GM19372 (cell line): ENCODE data around the gene QARS1.

Experiments
- ATAC-seq: cut with Tn5 transposase; IDR thresholded peaks from one replicate; pipeline ENCODE4 v1.9.1; 2021; ENCODE audit warnings: mild to moderate bottlenecking, low read depth, moderate library complexity; ENCODE audit not compliant: unreplicated experiment

Gene QARS1

GRCh38 chr3:49121132-49121736 is 16.7 kb upstream of the QARS1 start:
- ATAC-seq, result no peak

DNA sequence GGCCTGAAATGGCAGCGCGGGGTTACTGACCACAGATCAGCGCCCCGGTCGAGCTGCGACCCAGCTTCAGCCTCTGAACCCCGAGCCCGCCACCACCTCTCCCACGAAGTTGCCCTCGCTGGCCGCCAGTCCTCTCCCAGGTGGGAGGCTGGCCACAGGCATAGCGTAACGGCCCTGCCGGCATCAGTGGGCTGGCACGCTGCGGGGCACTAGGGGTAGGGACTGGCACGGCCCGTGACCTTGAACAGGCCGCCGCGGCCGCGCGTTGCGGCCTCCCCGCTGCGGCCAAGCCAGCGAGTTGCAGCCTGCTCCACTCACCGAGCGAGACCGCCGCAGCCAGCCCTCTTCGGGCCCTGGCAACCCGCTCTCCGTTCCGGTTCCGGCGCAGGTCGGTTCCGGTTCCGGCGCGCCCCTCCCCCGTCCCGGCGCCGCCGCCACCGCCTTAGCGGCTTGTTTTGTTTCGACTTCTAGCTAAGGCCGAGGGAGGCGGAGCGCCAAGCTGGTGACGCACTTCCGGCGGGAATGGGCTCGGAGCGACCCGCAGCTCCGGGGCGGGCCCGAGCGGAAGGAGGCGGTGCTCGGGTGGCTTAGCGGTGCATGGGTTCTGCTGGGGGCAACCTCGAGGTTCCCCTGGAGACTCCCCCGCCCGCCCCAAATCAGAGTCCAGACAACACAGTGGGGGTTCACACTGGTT is 16.0 kb upstream of the QARS1 start, which contains the start of gene USP19:
Gene USP19, minus strand, starts transcription at position 386 of the 694 bp plus-strand sequence. CDS start 1,678 bp downstream, outside the sequence.
- ATAC-seq, result peak; percentile 87

GRCh38 chr3:49120096-49120437 is 15.5 kb upstream of the QARS1 start:
- no peak for ATAC-seq

DNA sequence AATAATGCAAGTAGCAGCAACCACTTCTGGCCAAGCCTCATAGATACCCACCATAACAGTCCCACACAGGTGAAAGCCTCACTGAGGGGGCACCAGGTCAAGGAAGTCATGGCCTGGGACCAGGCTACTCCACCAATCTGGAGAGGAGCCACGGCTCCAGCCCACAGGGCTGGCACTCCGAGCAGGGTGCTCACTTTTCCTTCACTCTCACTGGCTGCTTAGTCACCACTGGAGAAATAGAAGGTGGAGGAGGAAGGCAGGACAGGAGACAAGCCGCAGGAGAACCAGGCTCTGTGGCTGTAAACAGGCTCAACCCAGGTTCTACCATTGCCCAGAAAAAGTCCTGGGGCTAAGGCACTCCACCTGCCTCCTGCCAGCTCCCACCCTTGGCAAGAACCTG is 14.9 kb upstream of the QARS1 start:
- ATAC-seq, result no peak

DNA sequence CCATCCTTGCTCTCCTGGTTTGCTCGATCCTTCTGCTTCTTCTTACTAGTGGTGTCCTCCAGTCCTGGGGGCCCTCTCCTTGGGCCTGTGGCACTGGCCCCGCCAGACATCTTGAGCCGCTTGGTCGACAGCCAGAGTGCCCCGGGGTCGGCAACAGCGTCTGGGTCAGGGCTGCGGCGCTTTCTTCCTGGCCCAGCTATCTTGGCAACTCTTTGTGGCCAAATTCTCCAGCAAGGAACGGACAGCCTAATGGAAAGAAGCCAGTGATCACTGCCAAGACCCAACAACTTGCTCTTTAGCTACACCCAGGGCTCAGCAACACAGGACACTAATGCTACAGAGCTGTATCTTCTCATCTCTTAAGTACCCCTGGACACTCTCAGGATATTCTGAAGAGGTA is 14.5 kb upstream of the QARS1 start:
- no peak for ATAC-seq

DNA sequence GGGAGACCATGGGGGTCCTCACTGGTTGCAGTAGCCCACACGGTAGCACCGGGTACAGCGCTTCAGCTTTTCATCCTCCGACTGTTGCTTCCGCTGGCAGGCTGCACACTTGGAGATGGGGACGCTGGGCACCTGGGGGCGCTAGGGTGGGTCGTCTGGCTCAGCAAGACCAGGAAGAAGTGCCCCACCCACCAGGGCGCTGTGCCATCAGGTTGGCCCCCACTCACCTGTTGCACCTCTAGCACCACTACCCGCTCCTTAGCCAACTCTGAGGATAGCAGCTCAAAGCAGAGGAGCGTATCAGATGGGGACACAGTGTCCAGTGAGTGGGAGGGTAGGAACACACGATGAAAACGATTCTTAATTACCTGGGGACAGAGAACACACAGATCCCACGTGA is 7.7 kb upstream of the QARS1 start:
- ATAC-seq, result no peak

GRCh38 chr3:49111347-49111746 is 6.8 kb upstream of the QARS1 start:
- no peak for ATAC-seq

DNA sequence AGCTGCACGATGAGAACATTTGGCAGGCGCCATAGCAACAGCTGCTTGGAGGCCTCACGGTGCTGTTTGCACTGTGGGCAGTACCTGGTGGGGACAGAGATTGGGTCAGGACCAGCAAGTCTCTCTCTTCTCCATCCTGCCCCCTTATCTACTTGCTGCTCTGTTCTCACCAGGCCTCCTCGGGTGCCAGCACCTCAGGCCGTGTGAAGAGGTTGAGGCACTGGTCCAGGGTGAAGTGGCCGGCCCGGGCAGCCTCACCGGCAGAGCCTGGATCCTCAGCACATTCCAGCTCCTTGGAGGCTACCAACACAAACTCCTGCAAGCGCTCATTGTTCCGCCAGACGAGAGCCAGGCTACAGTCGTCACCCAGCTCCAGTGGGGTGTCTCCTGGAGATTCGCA is 6.2 kb upstream of the QARS1 start:
- no peak for ATAC-seq

GRCh38 chr3:49108346-49108745 is 3.8 kb upstream of the QARS1 start:
- no peak for ATAC-seq

- ATAC-seq, result no peak
These were observed 518 bp downstream of the QARS1 start for GRCh38 chr3:49104052-49104426.

DNA sequence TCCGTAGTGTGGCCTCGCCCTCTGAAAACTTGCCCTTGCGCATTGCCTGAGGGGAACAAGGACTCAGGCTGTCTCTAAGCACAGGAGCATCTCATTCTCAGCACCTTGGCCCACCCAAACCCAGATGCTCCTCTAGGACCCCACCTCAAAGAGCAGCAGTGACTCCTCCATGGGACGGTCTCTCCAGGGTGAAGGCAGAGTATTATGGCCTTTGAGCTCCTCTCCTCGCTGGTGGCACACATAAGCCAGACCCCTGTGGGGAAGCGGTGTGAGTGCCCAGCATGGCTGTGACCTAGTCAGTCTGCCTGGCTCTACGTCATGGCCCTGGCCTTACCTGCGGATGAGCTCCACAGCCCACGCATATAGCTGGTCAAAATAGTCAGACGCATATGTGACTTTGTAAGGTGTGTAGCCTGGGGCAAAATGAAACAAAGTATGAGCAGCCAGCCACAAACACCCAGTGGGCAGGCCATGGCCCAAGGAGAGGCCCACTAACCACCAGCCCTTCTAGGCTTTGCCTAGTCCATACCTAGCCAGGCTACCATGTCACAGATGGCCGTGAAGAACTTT is 4.4 kb downstream of the QARS1 start:
- no peak for ATAC-seq

GRCh38 chr3:49098910-49099630 is 5.5 kb downstream of the QARS1 start:
- no peak for ATAC-seq

DNA sequence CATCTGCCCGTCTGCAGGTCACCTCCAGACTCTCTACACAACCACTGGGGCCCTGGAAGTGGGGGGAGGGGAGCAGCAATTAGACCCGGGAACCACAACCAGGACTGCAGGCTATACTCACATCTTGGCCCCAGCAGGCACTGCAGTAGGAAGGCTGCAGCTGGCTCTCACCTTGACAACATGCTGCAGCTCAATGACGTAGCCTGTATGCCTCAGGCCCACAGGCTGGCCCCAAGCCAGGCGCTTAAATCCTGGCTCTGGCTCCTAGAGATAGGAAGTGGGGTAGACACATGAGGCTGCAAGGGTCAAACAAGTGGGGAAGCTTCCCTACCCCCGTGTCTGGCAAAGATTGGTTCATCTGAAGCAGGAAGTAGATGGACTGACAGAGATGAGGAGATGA is 6.1 kb downstream of the QARS1 start:
- ATAC-seq, result no peak

DNA sequence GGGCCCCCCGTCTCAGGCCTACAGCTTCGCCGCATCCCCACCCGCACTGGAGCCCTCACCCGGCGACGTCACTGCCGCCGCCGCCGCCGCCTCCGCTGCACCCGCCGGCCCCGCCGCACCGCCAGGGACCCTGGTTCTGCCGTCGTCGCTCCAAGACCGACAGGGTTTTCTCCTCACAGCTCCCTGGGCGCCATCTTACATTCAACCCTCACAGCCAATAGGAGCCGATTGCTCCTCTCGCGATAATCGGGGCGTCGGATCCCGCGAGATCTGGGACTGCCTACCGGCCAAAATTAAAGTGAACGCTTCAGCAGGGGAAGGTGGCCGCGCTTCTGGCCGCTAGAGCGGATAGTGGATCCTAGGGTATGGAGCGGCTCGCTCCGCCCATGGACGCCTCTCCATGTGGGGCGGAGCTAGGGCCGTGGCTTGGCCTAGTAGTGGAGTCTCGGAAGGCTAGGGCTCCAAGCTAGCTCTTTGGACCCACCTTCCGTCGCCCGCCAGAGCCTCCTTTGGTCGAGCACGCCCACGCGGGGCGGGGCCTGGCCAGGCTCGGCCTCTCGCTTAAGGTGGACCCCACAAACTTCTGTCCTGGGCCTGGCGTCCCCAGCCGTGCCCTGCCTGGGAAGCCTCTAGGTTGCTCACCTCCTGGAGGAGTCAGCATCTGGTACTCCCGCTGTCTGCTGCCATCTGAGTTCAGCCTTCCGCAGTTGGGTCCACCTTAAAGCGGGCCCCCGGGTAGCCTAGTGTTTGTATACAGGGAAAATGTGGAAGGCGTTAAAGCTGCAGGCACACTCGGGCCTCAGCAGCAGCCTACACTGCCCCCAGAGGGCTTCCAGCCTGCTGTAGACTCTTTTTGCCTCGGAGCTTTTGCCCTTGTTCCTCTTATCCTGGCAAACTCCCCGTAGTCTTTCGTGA is 10.4 kb downstream of the QARS1 start, which contains the start of gene QRICH1:
Gene QRICH1, minus strand, starts transcription at position 219 of the 915 bp plus-strand sequence. CDS start 17,054 bp downstream, outside the sequence.
- ATAC-seq, result peak; percentile 73

DNA sequence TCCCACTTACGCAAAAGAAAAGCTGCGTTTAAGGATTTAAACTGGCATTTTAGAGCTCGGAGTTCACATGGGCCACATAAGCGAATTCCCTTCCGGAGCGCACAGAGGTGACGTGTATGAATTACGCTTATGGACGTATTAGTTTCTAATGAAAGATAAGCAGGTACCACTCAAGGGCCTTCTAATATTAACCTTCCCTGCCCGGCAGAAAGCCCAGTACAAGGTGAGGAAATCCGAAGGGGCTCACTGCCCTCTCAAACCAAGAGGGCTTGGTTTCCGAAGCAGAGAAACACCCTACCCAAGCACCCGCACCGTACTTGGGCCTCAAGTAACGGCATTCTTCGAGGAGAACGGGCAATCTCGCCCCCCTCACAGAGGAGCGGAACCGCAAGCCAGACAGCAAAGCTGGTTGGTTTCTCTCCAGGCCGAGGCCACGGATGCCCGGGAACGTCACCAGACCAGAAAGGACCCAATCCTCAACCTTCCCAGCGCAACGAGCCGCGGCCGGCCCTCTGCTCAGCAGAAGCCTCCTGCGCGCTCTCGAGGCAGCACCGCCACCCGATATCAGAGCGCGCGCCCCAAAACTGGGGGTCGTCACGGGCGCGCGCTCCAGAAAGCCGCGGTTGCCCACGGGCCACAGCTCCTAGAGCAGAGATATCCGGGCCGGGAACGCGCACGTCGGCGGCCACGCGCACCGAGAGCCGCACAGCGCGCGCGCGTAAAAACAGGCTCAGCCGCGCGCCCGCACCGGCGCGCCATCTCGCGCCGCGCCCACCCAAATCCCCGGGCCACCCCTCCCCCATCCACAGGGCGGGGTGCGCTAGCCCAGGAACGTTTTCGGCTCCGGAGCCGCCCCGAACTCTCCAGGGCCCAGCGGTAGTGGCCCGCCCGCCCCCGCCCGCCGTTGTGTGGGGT is 11.4 kb downstream of the QARS1 start:
- peak; percentile 37 for ATAC-seq

GRCh38 chr3:49081429-49081828 is 23.1 kb downstream of the QARS1 start:
- no peak for ATAC-seq

DNA sequence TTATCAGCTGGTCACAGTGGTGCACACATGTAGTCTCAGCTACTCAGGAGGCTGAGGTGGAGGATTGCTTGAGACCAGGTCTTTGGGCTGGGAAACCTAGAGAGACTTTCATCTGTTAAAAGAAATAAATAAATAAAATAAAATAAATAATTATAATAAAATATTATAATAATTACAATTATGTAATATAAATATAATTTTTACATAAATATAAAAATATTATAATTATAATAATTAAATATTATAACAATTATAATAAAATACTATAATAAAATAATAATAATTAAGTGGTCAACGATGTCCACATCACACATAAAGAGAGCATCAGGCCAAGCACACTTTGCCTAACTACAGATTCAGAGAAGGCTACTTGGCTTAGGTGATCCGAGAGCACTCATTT is 25.3 kb downstream of the QARS1 start:
- no peak for ATAC-seq

DNA sequence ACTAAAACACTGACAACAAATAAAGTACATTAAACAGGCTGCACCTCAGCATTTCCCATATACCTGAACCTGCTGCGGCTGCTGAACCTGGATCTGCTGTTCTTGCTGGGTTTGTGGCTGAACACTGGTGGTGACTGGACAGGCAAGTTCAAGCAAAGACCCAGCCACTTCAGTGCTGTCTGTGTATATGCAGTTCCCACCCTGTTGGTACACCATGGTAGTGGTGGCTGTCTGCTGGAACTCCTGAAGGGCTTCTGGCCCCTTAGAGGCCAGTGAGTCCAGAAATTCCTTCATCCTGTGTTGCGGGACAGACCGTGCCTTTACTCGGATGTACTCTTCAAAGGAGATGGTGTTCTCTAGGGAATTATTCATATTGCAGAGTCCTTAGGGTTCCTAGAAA is 27.9 kb downstream of the QARS1 start:
- ATAC-seq, result no peak

DNA sequence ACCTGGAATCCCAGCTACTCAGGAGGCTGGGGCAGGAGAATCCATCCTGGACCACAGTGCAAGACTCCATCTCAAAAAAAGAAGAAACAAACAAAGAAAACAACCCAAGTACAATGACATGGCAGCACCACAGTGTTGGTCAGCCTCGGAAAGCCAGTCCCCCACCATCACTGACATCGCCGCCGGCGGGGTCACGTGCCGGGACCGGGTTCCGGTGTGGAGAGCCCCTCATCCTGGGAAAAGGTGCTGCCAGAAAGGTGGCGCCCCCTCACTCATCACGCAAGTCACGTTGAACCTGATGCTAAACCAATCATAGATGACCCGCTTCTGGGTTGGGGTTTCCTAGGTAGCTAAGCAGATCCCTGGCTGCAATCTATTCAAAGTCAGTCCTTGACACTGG is 28.4 kb downstream of the QARS1 start:
- ATAC-seq, result no peak
